ENCODE data around the gene PLLP.
"Not testable (repeated sequence)": the region's sequence is repeated elsewhere in the genome, so short reads cannot be mapped to it uniquely, and the experiment has no call there.

Gene PLLP

DNA sequence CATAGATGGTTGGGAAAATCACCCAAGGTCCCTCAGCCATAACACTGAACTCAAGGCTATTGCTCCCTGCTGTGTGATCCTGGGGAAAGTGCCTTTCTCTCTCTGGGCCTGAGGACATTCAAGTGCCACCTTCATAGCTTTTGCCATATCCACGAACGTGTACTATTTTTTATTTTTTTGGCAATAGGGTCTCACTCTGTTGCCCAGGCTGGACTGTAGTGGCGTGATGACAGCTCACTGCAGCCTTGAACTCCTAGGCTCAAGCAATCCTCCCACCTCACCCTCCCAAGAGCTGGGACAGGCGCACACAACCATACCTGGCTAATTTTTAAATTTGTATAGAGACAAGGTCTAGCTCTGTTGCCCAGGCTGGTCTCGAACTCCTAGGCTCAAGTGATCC, 10.6 kb downstream of the PLLP start:
- Histone ChIP-seq H3K4me3 (no peak overlapping the region), H3K27ac (no peak overlapping the region)
- TF ChIP-seq, protein P1, sequence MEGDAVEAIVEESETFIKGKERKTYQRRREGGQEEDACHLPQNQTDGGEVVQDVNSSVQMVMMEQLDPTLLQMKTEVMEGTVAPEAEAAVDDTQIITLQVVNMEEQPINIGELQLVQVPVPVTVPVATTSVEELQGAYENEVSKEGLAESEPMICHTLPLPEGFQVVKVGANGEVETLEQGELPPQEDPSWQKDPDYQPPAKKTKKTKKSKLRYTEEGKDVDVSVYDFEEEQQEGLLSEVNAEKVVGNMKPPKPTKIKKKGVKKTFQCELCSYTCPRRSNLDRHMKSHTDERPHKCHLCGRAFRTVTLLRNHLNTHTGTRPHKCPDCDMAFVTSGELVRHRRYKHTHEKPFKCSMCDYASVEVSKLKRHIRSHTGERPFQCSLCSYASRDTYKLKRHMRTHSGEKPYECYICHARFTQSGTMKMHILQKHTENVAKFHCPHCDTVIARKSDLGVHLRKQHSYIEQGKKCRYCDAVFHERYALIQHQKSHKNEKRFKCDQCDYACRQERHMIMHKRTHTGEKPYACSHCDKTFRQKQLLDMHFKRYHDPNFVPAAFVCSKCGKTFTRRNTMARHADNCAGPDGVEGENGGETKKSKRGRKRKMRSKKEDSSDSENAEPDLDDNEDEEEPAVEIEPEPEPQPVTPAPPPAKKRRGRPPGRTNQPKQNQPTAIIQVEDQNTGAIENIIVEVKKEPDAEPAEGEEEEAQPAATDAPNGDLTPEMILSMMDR (IDR thresholded peaks at IDR 0.05): no peak
- no peak for DNase-seq (ENCODE audit: low spot score)

DNA sequence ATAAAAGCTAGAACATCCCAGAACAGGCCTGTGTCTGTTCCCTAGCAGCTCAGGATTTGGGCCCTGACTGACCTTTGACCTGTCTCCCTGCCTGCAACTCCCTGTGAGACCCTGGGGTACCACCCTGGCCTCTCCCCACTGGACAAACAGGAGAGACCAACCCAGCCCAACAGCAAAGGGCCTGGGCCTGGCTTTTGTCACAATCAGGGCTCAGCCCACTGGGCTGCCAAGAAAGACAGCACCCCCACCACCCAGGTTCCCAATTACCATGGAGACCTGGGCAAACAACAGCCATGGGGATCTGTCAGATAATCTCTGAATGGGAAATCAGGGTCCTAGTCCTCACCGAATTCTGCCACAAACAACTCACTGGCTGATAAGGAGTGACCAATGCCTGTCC, 11.1 kb downstream of the PLLP start:
- H3K4me3 ChIP-seq: no peak overlapping the region
- TF ChIP-seq, protein P1 (IDR thresholded peaks at IDR 0.05): no peak
- no peak overlapping the region for H3K27ac ChIP-seq
- DNase-seq (ENCODE audit: low spot score): peak; percentile 66

GRCh38 chr16:57271867-57272495, 12.5 kb downstream of the PLLP start:
- peak; percentile 60 for DNase-seq (ENCODE audit: low spot score)
- TF ChIP-seq, protein P1 (IDR thresholded peaks at IDR 0.05): no peak
- H3K27ac ChIP-seq: no peak overlapping the region
- no peak overlapping the region for H3K4me3 ChIP-seq

- TF ChIP-seq, protein P1 (IDR thresholded peaks at IDR 0.05): no peak
- Histone ChIP-seq H3K4me3 (no peak overlapping the region), H3K27ac (no peak overlapping the region)
- peak; percentile 17 for DNase-seq (ENCODE audit: low spot score)
Measured at GRCh38 chr16:57271063-57271345, 13.5 kb downstream of the PLLP start.

GRCh38 chr16:57270221-57271062, 14.0 kb downstream of the PLLP start:
- Histone ChIP-seq H3K4me3 (no peak overlapping the region), H3K27ac (no peak overlapping the region)
- DNase-seq (ENCODE audit: low spot score): peak; percentile 43
- TF ChIP-seq, protein P1 (IDR thresholded peaks at IDR 0.05): no peak

DNA sequence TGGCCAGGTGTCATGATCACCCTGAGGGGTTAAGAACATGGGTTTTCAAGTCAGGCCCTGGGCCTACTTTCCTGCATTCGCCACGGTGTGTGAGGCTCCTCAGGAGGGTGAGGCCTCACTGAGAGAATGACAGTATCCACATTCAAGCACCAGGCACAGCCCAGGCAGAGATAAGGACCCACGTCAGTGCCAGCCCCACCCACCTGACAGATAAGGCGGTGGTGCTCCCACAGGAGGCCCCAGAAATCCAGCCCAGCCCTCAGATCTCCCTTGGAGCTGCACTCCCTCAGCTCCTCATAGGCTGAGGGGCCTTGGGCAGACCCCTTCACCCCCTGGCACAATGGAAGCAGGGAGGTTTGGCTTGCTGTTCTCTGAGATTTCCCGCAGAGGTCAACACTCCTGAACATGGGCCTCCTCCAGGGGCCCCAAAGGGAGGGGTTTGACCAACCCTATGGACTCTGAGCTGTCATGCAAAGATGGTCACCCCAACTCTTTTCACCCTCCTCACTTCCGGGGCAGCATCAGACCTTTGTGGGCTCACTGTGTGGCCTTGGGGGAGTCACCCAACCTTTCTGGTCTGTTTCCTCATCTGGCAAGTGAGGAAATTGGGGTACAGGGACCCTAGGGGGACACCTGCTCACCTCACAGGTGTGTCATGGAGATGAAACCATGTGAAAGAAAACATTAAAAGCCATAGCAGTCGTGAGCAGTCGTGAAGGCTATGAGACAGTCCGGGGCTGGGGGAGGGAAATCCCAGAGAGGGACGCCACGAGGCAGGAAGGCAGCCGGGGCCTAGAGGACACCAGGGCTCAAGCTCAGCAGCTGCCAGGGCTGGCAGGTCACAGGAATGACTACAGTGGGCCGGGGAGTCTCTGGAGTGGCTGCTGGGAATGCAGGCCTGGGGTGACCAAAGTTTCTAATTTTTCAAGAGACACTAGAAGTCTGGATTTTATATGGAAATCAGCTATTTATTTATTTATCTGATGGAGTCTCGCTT, 15.4 kb downstream of the PLLP start:
- no peak overlapping the region for H3K27ac ChIP-seq
- TF ChIP-seq, protein P1 (IDR thresholded peaks at IDR 0.05): no peak
- no peak overlapping the region for H3K4me3 ChIP-seq
- DNase-seq (ENCODE audit: low spot score): peak; percentile 54

- H3K4me3 ChIP-seq; DNase-seq (ENCODE audit: low spot score); H3K27ac ChIP-seq: not testable (repeated sequence)
Measured at GRCh38 chr16:57267343-57267742, 17.1 kb downstream of the PLLP start.

All from coronary artery (tissue), 2 donors.